Posterior cingulate gyrus (tissue), 11 donors: ENCODE measurements around the gene ARFIP2.

Source experiments
- DNase-seq, 10 donors: peaks; one replicate each; pipeline versions ENCODE4 v3.0.0 to v3.0.0-alpha.2; 2020 to 2021; ENCODE audit warnings: mixed read lengths in 3 of 10
- intact Hi-C: fragments of 100-400 bp; cut with DNase I; formaldehyde crosslinking; loops from one replicate; pipeline ENCODE4 v1.15.1; 2023

The ARFIP2 gene

DNA sequence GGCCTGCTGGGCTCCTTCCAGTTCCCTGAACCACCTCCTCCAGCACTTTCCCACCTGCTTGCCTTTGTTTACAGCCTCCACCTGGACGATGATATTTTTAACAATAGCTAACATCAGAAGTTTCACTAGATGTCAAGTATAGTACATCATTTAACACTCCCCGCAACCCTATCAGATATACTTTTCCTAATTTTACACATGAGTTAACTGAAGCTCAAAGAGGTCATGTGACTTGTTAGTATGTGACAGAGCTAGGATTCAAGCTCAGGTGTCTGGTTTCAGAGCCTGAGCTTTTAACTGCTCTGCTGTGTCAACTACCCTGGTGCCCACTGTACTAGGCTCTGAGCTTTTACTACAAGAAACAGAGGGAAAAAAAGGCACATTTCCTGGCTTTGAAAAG is 26.1 kb downstream of the ARFIP2 start:
- no peak for DNase-seq
- intact Hi-C loops, result no loop called here

DNA sequence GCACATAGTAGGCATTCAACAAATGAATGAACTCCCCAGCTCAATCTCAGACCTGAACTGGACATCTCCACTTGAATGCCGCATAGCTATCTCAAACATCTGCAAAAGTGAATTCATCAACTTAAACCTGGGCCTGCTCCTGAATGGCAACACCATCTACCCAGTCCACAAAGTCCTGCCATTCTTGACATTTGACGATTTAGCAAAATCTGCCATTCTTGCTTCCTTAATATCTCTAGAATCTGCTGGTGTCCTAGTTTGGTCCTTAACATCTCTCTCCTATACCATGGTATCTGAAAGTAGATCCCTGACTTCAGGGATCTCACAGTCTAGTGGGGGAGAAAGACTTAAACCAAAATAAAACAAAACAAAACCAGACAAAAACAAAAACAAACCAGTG is 28.0 kb downstream of the ARFIP2 start:
- intact Hi-C loops, result no loop called here
- no peak for DNase-seq

DNA sequence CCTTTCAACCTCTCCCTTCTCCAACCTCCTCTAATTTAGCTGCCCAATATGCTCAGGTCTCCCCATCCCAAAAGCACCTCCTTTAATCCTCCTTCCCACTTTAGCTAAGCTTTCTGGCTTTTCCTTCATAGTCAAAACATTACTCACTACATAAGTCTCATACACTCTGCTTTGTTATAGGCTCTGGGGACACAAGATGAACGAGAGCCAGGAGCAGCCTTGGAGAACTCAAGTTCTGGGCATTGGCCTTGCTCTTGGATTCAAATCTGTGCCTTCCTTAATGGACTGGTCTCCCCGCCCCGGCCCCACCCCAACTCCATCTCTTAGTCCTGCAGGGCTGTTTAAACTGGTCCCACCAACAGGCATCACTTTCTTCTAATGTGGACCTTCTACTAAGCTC is 28.9 kb downstream of the ARFIP2 start:
- no peak for DNase-seq

DNA sequence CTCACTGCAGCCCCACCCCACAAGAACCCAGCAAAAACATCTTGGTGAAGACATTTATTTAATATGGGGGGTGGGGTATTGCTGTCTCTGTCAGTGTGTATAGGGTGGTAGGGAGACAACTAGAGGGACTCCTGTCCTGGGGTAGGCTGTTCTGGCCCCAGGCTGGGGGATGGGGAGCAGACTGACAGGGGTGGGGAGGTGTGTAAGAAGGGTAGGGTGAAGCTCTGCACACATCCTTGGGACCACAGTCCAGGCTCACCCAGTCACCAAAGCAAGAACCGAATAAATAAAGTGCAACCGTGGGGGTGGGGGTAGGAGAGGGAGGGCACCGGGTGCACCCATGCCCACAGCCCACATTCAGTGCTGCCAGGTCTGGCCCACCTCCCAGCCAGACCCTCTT is 32.6 kb downstream of the ARFIP2 start:
- DNase-seq, result peak in 1 of 10 donors; percentile 43
- intact Hi-C loops, result no loop called here

More for the DNA sequence above, 28.9 kb downstream of the ARFIP2 start:
- intact Hi-C loops, result no loop called here

DNA sequence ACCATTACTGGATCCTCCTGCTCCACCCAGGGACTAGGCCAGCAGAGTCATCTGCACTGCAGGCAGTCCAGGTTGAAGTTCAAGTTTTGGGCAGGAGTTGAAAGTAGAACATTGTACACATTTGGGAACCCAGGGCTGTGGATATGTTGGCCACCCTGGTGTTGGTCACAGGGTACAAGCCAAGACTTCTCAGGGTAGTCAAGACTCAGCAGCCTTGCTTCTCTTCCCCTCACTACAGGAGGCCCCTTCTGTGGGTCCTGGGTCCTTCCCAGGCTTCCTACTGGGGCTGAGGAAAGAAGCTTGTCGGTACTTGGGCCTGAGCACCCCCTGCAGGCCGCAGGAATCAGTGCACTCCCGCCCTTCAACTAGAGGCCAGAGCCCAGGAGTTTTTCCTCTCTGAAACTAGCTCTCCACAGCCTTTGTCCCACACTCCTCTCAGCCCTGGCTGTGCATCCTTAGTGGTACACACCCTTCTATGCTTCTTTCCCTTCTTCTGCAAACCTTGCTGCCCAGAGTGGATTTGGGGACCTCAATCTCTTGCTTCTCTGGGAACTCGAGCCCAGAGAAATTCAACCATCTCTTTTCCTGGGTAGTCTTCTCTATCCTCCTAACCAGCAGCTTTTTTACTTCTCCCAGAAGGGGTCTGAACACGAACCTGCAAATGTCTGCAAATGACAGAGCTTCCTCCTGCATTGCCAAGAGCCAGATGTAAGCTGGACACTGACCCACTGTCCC is 37.7 kb downstream of the ARFIP2 start:
- peak; percentile 52 to 95 (median 72) for DNase-seq
- intact Hi-C loops, result loop anchor here (1.0 kb wide), 1 partner anchor 64 kb away; no protein-coding TSS in a partner anchor

DNA sequence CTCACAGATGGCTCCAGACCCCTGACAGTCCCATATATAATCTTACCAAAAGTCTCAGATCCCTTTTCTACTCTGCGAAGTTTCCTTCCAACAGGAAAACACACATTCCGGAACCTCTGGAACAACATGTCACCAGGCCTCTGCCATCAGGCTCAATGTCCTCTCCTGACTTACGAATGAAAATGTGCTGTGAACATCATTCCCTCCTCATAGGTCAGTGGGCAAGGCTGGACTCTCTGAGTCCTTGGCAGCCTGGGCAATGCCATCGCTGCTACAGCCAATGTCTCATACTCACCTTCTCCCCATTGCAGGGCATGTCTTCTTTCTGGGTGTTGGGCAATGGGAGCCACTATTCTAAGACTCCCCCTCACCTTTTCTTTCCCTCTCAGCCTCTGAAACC is 38.7 kb downstream of the ARFIP2 start:
- intact Hi-C loops, result no loop called here
- DNase-seq, result no peak

DNA sequence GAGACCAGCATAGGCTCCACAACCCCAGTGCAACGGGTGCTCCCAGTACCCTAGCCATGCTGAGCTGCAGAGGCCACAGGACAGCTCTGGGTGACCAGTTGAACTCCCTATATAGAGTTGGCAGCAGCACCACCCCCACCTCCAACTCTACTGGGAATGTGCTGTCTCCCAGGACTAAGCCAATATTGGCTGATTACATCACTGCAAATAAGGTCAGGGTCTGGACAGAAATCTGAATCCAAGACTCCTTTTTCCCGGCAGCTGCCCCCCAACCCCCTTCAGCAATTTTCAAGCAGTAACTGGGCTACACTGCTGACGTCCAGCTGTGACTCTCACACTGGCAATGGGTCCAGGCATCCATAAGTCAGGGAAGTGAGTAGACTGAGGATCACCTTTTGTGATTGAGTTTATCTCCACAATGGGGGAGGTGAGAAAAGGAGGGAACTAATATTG is 40.2 kb downstream of the ARFIP2 start, which contains the start of gene HPX:
HPX (minus strand) TSS at position 82 of the 453 bp plus-strand sequence; CDS start at position 58, 24 bp downstream.
- DNase-seq, result no peak
- intact Hi-C loops, result no loop called here

DNA sequence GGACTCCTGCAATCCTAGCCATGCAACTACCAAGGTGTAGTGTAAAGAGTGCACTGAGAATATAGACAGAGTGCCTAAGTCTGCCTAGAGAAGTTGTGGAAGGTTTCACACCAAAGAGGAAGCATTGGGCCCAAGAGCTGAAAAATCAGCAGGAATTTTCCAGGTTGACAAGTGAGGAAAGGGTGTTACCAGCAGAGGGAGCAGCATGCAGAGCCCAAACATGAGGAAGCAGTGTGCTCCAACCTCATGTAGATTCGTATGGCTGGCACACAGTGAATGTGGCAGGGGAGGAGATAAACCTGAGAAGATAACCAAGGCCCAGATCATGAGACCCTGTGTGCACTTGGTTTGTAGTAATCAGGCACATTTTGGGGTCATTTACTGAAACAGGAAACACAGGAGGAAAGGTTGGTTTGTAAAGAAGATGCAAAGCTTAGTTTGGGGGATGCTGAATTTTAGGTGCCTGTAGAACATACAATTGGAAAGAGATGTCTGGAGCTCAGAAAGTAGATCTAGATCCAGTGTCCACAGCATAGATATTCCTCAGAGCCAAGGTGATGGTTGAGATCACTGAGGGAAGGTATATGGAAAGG is 42.1 kb downstream of the ARFIP2 start:
- intact Hi-C loops, result no loop called here
- peak in 7 of 10 donors; percentile 34 to 92 (median 64) for DNase-seq

DNA sequence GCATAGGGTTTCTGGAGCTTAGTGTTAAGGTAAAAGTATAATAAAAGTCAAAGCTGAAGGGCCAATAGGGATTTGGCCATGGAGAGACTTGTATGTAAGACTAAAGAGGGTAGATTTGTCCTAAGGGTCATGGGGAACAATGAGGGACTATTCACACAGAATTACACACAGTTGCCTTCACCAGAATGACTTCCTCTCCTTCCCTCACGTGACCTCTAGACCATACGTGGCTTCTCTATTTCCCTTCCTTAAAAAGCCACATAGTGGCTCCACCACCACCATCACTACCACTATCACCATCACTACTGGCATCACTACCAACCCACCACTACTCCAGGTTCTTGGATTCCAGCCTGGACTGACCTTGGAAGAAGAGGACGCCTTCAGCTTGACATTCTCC is 43.1 kb downstream of the ARFIP2 start:
- intact Hi-C loops, result no loop called here
- DNase-seq, result no peak

DNA sequence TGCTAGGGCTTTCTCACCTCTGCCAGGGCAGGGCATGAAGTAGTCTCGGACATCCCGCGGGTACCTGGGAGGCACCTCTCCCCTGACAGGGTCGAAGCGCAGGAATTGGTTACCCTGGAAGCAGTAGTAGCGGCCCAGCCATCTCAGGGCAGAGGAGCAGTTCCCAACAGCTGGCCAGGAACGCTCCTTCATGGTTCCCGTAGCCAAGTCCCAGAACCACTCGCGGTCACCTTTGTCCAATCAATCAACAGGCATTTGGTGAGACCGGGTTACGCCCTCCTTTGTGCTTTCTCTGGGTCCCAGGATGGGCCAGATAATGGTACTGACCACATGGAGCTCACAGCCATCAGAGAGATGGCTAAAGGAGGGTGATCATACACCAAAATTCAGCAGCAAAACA is 43.7 kb downstream of the ARFIP2 start:
- no peak for DNase-seq
- intact Hi-C loops, result no loop called here

DNA sequence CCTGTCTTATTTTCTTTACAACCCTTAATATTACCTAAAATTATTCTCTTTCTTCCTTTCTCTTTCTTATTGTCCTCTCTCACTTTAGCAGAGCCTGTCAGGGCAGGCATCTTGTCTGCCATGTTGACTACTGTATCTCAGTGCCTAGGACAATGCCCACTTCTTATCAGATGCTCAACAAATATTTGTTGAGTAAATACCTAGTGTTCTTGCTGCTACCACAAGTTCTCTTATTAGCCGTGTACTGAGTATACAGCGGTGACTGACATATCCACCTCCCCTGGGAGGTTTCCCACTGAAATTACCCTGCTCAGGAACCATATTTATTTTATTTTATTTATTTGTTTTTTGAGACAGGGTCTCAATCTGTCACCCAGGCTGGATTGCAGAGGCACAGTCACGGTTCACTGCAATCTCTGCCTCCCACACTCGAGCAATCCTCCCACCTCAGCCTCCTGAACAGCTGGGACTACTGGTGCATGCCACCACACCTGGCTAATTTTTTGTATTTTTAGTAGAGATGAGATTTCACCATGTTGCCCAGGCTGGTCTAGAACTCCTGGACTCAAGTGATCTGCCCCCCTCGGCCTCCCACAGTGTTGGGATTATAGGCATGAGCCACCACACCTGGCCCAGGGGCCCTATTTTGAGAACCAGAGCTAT is 47.0 kb downstream of the ARFIP2 start:
- intact Hi-C loops, result no loop called here
- peak in 1 of 10 donors; percentile 13 for DNase-seq

DNA sequence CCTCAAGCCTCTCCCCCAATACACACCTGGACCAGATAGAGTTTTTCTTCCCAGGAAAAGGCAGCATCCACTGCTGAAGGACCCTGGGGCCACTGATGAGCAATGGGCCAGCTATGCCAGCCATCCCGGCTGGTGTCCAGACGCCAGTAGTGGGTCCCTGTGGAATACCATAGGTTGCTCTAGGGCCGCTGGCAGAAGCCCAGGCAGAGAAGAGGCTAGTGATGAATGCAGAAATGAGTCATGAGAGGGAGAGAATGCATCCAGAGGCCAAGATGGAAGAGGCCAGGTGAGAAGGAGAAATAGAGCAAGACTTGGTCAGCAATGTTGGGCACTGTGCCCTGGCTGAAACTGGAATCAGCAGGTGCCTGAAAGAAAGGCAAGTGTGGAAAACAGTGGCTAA is 49.3 kb downstream of the ARFIP2 start:
- intact Hi-C loops, result no loop called here
- peak in 1 of 10 donors; percentile 10 for DNase-seq

DNA sequence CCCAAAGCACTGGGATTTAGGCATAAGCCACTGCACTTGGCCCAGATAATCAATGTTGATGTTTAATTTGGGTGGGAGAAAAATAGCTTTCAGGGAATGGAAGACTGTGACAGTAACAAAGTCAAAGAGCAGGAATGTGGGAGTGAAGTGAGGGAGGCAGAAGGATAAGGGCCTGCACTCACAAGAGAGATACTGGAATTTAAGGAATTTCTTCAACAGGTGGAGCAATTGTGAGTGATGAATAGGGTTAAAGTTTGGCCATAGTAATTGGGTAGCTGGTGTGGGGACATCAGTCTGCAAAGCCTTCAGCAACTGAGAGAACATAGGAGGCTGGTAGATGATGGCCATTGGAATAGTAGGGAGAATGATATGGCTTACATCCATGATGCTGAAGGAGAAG is 53.6 kb downstream of the ARFIP2 start:
- no peak for DNase-seq
- intact Hi-C loops, result no loop called here
